ENCODE data around the gene PARD6B. TPM values are rescaled to one million over a fixed set of nuclear protein-coding genes. Genes with fewer than 3 reads are reported as not detected.
A peak's percentile ranks its signal among the peaks of the same experiment; 100 is the strongest.

PARD6B gene
- total RNA-seq, 4 donors from 2014 or later, result 1.6 to 2.2 (median 1.9) TPM

DNA sequence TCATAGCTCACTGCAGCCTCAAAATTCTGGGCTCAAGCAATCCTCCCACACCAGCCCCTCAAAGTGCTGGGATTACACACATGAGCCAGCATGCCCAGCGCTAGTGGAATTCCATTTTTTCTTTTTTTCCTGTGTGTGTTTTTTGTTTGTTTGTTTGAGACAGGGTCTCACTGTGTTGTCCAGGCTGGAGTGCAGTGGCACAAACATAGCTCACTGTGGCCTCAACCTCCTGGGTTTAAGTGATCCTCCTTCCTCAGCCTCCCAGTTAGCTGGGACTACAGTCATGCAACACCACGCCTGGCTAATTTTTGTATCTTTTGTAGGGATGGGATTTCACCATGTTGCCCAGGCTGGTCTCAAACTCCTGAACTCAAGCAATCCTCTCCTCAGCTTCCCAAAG is 14.1 kb upstream of the PARD6B start:
- no peak for TF ChIP-seq CTCF (IDR thresholded peaks at IDR 0.05; ENCODE audit: low read depth)

DNA sequence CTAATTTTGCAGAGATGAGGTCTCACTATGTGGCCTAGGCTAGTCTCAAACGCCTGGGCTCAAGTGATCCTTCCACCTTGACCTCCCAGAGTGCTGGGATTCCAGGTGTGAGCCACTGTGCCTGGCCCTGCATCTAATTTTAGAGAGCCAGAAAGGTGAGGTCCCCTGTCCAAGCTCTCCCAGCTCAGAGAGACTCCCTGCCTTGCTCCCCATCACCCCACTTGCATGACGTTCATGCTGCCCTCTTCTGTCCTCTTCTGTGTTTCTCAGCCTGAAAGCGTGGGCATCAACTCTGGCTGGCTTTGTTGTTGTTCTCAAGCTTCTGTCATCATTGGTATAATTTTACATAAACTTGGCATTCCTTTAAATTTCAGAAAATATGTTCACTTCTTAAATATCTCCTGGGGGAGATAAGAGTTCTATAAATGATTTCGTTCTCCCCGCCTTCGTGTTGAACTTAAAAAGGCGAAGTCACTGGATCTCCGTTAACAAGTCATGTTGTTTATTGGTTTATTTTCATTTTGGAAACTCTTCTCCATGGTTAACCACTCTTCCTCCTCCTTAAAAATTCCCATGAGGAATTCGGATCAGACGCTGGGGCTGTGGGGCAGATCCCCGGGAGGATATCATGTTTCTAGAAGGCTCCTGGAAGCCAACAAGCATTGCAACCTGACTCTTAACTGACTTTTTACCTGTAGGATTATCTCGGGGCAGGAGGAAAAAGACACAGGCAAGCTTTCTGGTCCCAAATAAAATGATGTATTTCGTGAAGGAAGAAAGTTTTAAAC is 13.2 kb upstream of the PARD6B start:
- TF ChIP-seq CTCF (IDR thresholded peaks at IDR 0.05; ENCODE audit: low read depth), result no peak

DNA sequence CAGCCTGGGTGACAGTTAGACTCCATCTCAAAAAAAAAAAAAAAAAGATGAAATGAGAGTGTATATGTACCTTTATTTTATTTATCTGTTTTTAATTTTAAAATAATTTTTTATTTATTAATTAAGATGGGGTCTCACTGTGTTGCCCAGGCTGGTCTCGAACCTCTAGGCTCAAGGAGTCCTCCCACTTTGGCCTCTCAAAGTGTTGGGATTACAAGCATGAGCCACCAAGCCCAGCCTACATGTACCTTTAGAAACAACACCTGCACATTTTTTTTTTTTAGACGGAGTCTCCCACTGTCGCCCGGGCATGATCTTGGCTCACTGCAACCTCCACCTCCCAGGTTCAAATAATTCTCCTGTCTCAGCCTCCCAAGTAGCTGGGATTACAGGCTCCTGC is 12.1 kb upstream of the PARD6B start:
- TF ChIP-seq CTCF (IDR thresholded peaks at IDR 0.05; ENCODE audit: low read depth), result no peak

GRCh38 chr20:50720026-50720425 is 11.4 kb upstream of the PARD6B start:
- TF ChIP-seq CTCF (IDR thresholded peaks at IDR 0.05; ENCODE audit: low read depth), result no peak

DNA sequence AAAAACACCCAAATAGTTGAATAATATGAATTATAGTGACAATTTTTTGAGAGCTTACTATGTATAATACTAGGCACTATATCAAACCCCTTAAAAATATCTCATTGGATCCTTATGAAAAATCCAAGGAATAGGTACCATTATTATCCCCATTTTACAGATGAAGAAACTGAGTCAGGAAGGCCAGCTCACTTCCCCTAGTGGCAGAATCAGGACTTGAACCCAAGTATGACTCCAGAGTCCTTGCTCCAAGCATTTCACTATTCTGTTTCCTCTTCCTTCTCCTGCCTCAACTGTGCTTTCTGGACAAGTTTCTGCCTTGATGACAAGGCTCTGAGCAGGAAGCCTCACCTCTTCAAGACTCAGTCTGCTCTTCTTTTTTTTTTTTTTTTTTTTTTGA is 10.8 kb upstream of the PARD6B start:
- TF ChIP-seq CTCF (IDR thresholded peaks at IDR 0.05; ENCODE audit: low read depth), result no peak

DNA sequence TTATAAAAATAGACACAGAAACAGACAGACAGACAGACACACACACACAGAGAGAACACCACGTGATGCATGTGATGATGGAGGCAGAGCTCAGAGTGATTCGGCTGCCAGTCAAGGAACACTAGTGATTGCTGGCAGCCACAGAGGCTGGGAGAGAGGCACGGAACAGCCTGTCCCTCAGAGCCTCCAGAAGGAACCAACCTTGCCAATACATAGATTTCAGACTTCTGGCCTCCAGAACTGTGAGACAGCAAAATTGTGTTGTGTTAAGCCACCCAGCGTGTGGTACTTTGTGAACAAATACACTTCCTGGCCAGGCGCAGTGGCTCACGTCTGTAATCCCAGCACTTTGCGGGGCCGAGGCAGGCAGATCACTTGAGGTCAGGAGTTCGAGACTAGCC is 9.5 kb upstream of the PARD6B start:
- TF ChIP-seq CTCF (IDR thresholded peaks at IDR 0.05; ENCODE audit: low read depth), result no peak

- peak; percentile 74 for TF ChIP-seq CTCF (IDR thresholded peaks at IDR 0.05; ENCODE audit: low read depth)
Measured at GRCh38 chr20:50722424-50723155, 8.8 kb upstream of the PARD6B start.

Measured in subcutaneous adipose tissue (tissue), 4 donors.